ENCODE data around the gene CDC42. TPM values are rescaled to one million over a fixed set of nuclear protein-coding genes. Genes with fewer than 3 reads are reported as not detected.
A peak's percentile ranks its signal among the peaks of the same experiment; 100 is the strongest.
"Not testable (repeated sequence)": the region's sequence is repeated elsewhere in the genome, so short reads cannot be mapped to it uniquely, and the experiment has no call there.

The CDC42 gene
- total RNA-seq, 1 donor from 2014 or later, result 151 TPM

DNA sequence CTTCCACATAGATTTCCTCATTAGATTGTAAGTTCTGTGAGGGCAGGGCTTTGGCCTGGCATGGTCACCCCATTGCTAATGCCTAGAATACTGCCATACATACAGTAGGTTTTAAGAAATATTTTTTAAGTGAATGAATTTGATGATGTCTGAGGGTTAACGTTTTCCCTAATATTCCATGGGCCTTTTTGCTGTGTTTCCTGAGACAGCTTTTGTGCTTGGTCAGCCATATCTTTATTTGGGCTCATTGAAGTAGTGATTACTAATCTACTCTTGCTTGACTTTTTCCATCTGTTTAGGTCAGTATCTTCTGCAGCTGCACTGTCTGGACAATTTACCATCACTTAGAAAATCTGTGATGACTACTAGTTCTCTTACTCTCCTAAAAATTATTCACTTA lies 3.5 kb downstream of the CDC42 start:
- intact Hi-C loops (cut with DNase I), result no loop called here
- DNase-seq (ENCODE audit: missing footprints) (no peak), ATAC-seq (no peak)

DNA sequence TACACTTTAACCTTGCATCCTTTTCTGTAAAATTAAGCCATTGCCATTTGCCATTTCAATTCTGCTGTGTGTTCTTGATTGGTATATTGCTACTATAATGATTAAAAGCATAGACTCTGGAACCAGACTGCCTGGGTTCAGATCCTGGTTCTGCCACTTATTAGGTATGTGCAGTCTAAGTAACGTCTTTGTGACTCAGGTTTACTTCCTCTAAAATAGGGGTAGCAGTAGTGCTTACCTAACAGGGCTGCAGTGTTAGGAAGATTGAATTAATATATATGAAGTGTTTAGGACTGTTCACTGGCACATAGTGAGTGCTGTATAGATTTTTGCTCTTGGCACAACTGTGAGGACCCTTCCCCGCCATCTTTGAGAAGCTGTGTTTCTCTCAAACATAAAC lies 4.4 kb downstream of the CDC42 start:
- intact Hi-C loops (cut with DNase I), result no loop called here
- ATAC-seq (no peak), DNase-seq (ENCODE audit: missing footprints) (no peak)

DNA sequence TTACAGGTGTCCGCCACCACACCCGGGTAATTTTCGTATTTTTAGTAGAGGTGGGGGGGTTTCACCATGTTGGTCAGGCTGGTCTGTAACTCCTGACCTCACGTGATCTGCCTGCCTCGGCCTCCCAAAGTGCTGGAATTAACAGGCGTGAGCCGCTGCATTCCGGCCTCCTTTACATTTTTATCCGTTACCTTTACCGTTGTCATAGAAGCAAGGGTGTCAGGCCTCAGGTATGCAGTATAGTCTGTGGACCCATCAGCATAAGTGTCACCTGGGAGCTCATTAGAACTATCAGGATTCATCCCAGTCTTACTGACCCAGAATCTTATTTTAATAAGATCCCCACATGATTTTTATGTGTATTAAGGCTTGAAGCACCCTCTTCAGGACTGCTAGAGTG lies 5.4 kb downstream of the CDC42 start:
- no peak for DNase-seq (ENCODE audit: missing footprints)
- intact Hi-C loops (cut with DNase I), result no loop called here
- ATAC-seq, result no peak

DNA sequence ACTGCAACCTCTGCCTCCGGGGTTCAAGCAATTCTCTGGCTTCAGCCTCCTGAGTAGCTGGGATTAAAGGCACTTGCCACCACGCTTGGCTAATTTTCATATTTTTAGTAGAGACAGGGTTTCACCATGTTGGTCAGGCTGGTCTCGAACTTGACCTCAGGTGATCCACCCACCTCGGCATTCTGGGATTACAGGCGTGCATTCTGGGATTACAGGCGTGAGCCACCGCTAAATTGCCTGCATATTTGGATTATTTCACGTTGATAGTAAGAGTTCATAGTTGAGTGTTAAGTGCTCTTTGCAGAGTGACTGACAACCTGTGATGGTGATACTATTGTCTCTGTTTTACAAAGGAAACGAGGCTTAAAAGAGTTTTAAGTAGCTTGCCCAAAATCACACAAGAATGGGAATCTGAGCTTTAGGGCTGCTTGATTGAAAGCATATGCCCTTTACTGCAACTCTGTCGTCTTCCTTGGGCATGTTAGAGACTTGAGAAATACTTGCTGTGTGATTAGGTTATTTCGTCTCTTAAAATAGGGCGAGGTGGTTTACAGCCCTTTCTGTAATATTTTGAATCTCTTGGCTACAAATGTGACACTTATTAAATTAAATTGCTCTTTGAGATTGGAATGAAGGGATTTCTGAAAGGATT lies 12.4 kb downstream of the CDC42 start:
- intact Hi-C loops (cut with DNase I), result no loop called here

DNA sequence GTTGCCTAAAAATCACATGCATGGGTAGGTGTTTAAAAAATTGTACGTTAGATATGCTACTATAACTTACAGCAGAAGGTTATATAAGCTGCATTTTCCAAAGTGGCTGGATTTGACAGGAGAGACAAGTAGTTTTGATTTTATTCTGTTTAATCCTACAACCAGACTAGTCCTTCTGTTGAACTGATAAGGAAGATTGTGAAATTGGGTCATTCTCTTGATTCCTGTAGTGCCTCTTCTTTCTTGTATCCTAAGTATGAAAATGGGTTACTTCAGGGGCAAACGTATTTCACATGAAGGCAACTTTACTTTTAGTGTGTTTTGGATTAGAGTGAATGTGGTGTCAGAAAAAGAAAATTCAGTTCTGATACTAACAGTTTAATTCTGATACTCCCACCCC lies 19.0 kb downstream of the CDC42 start:
- intact Hi-C loops (cut with DNase I), result no loop called here
- DNase-seq (ENCODE audit: missing footprints) (no peak), ATAC-seq (no peak)

More for the DNA sequence above, 12.4 kb downstream of the CDC42 start:
- no peak for ATAC-seq
- DNase-seq (ENCODE audit: missing footprints), result no peak

DNA sequence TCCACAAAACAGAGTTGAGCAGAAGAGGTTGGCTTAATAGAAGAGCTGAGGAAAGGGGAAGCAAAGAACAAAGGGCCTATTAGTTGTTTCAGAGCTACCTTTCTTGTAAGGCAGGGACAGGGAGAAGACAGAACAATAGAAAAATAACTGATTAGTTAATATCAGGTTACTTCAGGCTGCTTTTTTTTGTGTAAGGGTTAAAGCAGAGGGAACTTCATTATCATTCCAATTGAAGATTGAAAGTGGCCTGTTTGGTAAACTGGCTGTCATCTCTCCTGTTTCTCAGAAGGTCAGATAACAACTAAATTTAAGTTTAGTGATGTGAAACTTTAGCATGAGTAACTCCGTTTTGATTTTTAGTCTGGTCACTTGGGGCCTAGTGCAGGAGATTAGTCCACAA lies 22.3 kb downstream of the CDC42 start:
- ATAC-seq (no peak), DNase-seq (ENCODE audit: missing footprints) (no peak)
- intact Hi-C loops (cut with DNase I), result no loop called here

DNA sequence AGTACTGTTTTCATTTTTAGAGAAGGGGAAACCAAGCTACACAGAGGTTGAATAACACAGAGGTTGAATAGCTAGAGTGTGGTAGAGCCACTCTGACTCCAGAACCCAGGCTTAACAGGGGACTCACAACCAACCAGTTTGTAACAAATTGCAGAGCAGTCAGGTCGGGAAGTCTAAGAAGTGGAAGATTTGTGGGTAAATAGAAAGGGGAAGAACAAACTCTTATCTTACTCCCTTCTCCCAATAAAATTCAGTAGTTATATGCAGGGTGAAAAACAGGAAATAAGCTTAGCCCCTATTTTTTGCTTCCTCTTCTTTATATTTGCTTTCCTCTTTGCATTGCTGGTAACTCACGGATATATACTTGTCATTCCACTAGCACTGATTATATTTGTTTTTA lies 23.2 kb downstream of the CDC42 start:
- intact Hi-C loops (cut with DNase I), result no loop called here
- peak; percentile 33 for ATAC-seq
- no peak for DNase-seq (ENCODE audit: missing footprints)

DNA sequence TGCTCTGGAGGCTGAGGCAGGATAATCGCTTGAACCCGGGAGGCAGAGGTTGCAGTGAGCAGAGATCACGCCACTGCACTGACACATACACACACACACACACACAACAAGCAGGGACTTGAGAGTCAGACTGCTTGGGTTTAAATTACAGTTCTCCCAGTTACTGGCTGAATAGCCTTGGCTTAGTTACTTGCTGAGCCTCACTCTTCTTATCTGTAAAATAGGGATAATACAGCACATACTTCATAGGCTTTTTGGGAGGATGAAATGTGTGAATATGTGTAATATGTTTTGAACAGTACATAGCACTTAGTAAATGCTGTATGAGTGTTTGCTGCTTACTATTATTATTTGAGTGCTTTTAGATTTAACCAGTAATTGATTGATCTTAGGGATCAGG lies 23.8 kb downstream of the CDC42 start:
- DNase-seq (ENCODE audit: missing footprints) (no peak), ATAC-seq (no peak)
- intact Hi-C loops (cut with DNase I), result no loop called here

DNA sequence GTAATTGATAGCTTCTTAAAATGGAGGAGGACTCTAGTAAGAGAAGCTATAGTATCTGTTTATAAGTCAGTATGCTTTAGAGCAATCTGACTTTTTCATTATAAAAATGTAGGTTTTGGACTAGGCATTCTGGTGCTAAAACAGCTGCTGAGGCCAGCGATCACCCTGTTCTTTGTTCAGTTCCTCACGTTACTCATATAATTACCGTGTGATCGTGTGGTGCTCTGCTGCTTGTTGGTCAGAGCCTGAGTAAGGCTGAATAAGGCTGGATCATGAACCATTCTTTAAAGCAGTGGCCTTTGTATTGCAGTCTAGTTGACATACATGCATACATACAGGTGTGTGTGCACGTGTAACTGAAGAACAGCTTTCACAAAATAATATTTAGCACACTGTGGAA lies 25.2 kb downstream of the CDC42 start:
- intact Hi-C loops (cut with DNase I), result no loop called here
- ATAC-seq (no peak), DNase-seq (ENCODE audit: missing footprints) (no peak)

DNA sequence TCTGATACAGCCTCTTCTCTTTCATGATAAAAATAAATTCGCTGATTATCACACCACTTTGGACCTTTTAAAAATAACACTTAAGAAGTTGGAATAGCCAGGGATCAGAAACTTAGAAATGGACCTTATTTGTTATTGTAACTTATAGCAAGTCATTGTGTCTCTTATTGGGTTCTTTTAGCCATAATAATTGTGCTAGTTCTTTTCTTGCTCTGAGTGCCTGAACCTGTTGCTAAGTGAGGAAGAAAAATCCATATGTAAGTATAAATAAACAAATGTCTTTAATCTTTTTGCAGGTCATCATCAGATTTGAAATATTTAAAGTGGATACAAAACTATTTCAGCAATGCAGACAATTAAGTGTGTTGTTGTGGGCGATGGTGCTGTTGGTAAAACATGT lies 25.6 kb downstream of the CDC42 start:
- intact Hi-C loops (cut with DNase I), result no loop called here
- ATAC-seq, result no peak

DNA sequence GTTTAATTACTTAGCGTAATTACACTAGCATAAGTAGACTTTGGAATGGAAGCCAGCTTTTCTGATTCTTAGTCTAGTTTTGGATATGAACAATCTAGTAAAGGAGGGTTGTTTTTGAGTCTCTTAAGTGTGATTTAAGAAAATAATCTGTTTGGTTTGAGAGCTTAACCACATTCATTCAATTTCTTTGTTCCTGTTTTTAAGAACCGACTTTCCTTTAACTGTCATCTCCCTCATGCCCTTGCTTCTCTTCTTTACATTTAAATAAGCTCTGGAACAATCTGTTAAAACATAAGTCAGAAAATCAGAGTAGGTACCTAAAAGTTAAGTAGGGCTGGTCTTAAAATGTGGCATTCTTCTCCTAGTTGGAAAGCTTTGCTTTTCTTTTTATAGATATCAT lies 27.7 kb downstream of the CDC42 start:
- ATAC-seq (no peak), DNase-seq (ENCODE audit: missing footprints) (no peak)
- intact Hi-C loops (cut with DNase I), result no loop called here

More for the DNA sequence above, 25.6 kb downstream of the CDC42 start:
- no peak for DNase-seq (ENCODE audit: missing footprints)

DNA sequence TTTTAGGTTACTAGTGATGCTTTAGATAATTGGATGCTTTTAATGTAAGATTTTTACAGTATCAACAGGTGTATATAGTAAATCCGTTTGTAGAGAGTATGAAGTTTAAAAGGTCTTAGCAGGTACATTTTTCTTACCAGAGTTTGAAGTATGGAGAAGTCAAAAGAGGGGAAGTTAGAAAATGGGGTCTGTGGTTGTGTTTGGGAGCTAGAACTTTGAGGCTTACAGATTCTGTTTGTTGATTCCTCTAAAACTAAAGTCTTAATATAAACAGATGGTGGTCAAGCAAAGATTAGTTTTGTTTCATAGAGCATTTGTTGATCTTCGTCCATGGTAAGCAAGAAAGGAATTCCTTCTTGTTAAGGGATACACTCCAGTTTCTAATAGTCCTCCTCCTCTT lies 35.8 kb downstream of the CDC42 start:
- intact Hi-C loops (cut with DNase I), result no loop called here
- ATAC-seq, result no peak
- DNase-seq (ENCODE audit: missing footprints), result no peak

DNA sequence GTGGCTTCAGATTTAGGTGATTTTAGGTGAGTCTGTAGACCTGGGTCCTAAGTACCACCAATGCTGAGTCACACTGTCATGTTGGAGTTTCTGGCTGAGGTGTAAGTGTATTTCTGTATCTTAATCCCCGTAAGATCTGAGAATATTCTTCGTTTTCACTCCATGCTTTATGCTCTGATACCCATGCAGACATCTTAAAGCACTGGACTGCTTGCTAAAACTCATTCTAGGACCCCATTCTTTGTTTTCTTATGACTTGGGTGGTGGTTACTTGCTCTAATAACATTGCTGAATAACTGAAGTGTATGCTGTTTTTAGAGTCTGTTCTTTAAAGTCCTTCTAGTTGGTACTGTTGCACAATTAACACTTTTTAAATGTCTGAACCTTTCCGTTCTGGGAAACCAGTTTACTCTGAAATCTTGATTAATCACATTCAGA lies 36.6 kb downstream of the CDC42 start:
- ATAC-seq (no peak), DNase-seq (ENCODE audit: missing footprints) (no peak)
- intact Hi-C loops (cut with DNase I), result no loop called here

DNA sequence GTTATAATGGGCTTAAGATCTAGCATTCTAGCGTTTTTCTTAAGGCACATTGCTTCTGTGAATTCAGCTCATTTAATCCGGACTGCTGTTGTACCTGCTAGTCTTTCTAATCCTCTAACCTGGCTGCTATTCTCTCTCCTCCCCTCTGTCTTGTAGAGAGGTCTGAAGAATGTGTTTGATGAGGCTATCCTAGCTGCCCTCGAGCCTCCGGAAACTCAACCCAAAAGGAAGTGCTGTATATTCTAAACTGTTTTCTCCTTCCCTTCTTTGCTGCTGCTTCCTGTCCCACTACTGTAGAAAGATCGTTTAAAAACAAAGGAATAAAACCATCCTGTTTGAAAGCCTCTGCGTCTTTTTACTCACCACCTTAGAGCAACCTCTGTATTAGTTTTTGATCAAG lies 37.3 kb downstream of the CDC42 start:
- intact Hi-C loops (cut with DNase I), result no loop called here
- DNase-seq (ENCODE audit: missing footprints) (no peak), ATAC-seq (peak; percentile 31)

DNA sequence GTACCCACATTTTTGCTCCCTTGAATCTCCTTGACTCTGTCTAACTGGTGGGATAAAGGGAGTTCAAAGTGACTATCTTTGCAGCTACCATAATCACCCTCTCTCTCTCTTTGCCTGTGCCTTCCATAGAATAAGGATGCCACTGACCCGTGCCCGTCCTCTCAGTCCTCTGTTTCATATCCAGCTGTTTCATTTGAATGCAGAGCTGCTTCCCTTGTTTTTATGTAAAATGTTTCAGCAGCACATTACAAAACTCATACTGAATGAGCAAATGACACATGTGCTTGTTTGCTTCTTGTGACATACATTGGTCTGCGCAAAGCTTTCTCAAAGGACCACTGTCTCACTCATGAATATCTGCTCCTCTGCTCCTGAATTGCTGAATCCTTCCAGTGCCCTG lies 38.4 kb downstream of the CDC42 start:
- intact Hi-C loops (cut with DNase I), result no loop called here
- DNase-seq (ENCODE audit: missing footprints) (no peak), ATAC-seq (no peak)

DNA sequence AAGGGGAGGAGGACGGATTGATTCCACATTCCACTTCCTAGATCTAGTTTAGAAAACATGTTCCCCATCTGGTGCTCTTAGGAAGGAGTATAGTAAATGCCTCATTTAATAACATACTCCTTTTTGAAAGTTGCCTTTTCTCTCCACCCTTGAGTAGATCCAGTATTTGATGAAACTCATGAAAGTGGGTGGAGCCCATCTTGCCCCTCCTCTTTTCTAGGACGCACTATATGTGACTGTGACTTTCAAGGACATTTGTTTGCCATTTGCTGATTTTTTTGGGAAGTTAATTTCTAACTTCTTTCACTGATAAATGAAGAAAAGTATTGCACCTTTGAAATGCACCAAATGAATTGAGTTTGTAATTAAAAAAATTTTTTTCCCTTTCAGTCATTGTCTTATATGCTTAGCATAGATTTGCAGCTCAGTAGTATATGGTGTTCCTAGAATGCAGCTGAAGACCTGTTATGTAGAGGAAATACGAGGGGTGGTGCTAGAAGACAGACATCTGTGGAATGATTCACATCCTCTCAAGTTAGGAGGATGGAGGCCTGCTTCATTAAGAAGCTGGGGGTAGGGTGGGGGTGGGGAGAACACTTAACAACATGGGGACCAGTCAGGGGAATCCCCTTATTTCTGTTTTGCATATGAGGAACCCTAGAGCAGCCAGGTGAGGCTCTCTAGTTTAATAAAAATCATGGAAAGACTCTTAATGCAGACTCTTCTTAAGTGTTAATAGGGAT lies 39.7 kb downstream of the CDC42 start:
- intact Hi-C loops (cut with DNase I); ATAC-seq; DNase-seq (ENCODE audit: missing footprints): not testable (repeated sequence)

DNA sequence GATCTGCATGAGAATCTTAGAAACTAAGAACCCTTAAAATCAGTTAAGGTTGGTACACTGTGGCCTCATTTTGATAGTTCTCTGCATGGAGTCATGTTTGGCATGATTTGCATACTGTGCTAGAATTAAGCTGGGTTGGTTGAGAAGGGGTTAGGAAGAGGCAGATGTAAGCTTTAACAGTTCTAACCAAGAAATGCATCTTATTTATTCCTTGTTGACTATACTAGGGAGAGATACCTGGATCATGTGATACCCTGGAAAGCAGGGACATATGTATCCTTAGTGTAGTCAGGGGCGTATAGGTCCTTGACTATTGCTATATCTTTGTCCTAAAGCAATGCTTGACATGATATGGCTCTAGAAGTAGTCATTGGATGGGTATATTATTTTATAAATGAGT lies 41.0 kb downstream of the CDC42 start:
- intact Hi-C loops (cut with DNase I), result no loop called here
- ATAC-seq, result no peak
- DNase-seq (ENCODE audit: missing footprints), result no peak

DNA sequence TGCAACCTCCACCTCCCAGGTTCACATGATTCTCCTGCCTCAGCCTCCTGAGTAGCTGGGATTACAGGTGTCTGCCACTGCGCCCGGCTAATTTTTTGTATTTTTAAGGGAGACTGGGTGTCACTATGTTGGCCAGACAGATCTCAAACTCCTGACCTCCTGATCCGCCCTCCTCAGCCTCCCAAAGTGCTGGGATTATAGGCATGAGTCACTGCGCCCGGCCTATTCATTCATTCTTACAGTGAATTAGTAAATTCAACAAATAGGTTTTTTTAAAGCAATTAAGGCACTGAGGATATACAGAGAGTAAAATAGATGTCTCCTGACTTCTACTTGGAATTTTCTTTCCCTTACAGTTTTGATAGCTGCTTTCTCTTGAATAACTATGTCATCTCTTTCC lies 43.5 kb downstream of the CDC42 start:
- no peak for ATAC-seq
- no peak for DNase-seq (ENCODE audit: missing footprints)
- intact Hi-C loops (cut with DNase I), result no loop called here

DNA sequence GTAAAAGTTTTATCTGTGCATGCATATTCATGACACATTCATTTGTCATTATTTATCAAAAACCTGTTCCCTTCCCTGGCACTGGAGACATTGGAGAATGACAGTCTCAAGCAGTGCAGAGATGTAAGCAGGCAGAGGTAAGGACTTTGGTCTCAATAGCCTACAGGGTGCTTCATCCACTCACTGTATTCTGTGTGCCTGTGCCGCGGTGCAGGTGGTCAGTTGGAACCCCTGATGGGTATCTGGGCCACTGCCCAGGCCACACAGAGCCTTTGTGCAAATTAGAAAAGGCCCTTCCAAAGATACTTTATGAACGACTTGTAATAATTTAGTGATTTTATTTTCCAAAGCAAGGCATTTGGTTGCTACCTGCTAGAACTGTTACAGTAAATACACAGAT lies 44.0 kb downstream of the CDC42 start:
- ATAC-seq (no peak), DNase-seq (ENCODE audit: missing footprints) (no peak)
- intact Hi-C loops (cut with DNase I), result no loop called here

DNA sequence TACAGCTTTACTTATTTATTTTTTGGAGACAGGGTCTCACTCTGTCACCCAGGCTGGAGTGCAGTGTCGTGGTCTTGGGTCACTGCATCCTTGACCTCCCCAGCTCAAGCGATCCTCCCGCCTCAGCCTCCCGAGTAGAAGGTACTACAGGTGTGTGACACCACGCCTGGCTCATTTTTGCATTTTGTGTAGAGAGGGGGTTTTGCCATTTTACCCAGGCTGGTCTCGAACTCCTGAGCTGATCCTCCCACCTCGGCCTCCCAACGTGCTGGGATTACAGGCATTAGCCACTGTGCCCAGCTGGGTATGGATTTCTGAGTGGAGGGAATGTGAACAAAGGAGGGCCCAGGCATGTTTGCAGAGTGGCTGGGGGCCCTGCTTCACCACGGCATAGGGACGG lies 46.2 kb downstream of the CDC42 start:
- ATAC-seq (no peak), DNase-seq (ENCODE audit: missing footprints) (no peak)
- intact Hi-C loops (cut with DNase I), result no loop called here

DNA sequence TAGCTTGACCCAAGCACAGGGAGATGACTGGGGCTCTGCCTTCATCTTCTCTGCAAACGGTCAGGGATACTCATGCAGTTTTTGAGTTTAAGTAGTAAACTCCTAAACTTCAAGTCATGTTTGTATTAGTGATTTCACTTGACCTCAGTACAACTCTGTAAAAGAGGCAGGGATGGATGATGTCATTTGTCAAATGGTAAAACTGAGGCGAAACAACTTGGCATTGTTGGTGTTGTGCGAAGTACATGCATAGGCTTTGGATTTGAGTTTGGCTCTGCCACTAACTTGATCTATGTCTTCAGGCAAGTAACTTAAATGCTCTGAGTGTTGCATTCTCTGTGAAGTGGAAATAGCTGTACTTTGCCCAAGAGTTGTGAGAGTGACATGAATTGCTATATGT lies 47.7 kb downstream of the CDC42 start:
- no peak for ATAC-seq
- DNase-seq (ENCODE audit: missing footprints), result no peak
- intact Hi-C loops (cut with DNase I), result loop anchor here (10.0 kb wide), 1 partner anchor 545 kb away; the partner anchor contains the start of gene C1QC

All from Right ventricle myocardium inferior (tissue), 1 donor.